ENCODE measurements around the gene ZNF385C.

DNA sequence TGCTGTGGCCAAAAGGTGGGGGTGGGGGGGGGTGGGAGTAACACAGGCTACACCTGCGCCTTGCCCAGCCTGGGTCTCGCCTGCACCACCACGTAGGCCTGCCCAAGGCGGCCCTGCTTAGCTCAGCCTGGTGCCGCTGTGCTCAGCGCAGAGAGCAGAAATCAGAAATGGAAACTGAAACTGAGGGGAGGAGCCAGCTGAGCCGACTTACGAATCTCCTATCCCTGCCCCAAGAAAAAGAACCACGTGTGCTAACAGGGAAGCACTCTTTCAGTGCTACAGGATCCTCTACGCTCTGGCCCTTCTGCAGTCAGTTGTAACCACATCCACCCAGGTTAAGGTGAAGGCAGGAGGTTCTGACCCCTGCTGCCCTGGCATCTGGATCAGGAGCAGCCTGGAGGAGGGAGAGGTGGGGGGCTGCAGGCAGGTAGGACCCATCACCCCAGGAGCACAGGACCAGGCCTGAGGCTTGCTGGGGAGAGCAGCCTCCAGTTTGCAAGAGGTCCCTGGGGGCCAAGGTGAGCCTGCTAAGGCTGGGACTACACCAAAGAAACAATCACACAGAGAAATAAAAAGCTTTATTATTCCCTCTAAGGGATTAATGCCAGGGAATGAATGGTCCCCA, 14.4 kb upstream of the ZNF385C start, which contains the start of gene DHX58:
- peak; percentile 62 for TF ChIP-seq YY1 (IDR thresholded peaks at IDR 0.05)
- no peak for TF ChIP-seq GABPA (IDR thresholded peaks at IDR 0.05 in 1 of 2, conservative IDR thresholded peaks at IDR 0.05 in 1 of 2)
- TF ChIP-seq, protein P1, sequence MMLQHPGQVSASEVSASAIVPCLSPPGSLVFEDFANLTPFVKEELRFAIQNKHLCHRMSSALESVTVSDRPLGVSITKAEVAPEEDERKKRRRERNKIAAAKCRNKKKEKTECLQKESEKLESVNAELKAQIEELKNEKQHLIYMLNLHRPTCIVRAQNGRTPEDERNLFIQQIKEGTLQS (IDR thresholded peaks at IDR 0.05): no peak
- TF ChIP-seq, protein P2, sequence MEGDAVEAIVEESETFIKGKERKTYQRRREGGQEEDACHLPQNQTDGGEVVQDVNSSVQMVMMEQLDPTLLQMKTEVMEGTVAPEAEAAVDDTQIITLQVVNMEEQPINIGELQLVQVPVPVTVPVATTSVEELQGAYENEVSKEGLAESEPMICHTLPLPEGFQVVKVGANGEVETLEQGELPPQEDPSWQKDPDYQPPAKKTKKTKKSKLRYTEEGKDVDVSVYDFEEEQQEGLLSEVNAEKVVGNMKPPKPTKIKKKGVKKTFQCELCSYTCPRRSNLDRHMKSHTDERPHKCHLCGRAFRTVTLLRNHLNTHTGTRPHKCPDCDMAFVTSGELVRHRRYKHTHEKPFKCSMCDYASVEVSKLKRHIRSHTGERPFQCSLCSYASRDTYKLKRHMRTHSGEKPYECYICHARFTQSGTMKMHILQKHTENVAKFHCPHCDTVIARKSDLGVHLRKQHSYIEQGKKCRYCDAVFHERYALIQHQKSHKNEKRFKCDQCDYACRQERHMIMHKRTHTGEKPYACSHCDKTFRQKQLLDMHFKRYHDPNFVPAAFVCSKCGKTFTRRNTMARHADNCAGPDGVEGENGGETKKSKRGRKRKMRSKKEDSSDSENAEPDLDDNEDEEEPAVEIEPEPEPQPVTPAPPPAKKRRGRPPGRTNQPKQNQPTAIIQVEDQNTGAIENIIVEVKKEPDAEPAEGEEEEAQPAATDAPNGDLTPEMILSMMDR (IDR thresholded peaks at IDR 0.05; ENCODE audit: low read depth, low read length, missing input control): no peak
- TF ChIP-seq, protein P3, sequence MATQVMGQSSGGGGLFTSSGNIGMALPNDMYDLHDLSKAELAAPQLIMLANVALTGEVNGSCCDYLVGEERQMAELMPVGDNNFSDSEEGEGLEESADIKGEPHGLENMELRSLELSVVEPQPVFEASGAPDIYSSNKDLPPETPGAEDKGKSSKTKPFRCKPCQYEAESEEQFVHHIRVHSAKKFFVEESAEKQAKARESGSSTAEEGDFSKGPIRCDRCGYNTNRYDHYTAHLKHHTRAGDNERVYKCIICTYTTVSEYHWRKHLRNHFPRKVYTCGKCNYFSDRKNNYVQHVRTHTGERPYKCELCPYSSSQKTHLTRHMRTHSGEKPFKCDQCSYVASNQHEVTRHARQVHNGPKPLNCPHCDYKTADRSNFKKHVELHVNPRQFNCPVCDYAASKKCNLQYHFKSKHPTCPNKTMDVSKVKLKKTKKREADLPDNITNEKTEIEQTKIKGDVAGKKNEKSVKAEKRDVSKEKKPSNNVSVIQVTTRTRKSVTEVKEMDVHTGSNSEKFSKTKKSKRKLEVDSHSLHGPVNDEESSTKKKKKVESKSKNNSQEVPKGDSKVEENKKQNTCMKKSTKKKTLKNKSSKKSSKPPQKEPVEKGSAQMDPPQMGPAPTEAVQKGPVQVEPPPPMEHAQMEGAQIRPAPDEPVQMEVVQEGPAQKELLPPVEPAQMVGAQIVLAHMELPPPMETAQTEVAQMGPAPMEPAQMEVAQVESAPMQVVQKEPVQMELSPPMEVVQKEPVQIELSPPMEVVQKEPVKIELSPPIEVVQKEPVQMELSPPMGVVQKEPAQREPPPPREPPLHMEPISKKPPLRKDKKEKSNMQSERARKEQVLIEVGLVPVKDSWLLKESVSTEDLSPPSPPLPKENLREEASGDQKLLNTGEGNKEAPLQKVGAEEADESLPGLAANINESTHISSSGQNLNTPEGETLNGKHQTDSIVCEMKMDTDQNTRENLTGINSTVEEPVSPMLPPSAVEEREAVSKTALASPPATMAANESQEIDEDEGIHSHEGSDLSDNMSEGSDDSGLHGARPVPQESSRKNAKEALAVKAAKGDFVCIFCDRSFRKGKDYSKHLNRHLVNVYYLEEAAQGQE (IDR thresholded peaks at IDR 0.05): peak; percentile 62
- no peak for TF ChIP-seq FOXA1 (IDR thresholded peaks at IDR 0.05)
- TF ChIP-seq, protein P4, sequence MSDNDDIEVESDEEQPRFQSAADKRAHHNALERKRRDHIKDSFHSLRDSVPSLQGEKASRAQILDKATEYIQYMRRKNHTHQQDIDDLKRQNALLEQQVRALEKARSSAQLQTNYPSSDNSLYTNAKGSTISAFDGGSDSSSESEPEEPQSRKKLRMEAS (IDR thresholded peaks at IDR 0.05): peak; percentile 39
- TF ChIP-seq TAF1 (conservative IDR thresholded peaks at IDR 0.05): peak; percentile 39
- TF ChIP-seq RAD21 (IDR thresholded peaks at IDR 0.05): peak in 1 of 2 donors; percentile 51
- TF ChIP-seq RXRA (IDR thresholded peaks at IDR 0.05): peak; percentile 6 to 21
- TF ChIP-seq, protein P5, sequence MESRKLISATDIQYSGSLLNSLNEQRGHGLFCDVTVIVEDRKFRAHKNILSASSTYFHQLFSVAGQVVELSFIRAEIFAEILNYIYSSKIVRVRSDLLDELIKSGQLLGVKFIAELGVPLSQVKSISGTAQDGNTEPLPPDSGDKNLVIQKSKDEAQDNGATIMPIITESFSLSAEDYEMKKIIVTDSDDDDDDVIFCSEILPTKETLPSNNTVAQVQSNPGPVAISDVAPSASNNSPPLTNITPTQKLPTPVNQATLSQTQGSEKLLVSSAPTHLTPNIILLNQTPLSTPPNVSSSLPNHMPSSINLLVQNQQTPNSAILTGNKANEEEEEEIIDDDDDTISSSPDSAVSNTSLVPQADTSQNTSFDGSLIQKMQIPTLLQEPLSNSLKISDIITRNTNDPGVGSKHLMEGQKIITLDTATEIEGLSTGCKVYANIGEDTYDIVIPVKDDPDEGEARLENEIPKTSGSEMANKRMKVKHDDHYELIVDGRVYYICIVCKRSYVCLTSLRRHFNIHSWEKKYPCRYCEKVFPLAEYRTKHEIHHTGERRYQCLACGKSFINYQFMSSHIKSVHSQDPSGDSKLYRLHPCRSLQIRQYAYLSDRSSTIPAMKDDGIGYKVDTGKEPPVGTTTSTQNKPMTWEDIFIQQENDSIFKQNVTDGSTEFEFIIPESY (IDR thresholded peaks at IDR 0.05): no peak
